ENCODE measurements around the gene TMEM203. TPM values are rescaled to one million over a fixed set of nuclear protein-coding genes. Genes with fewer than 3 reads are reported as not detected.

TMEM203 gene
- total RNA-seq, 4 donors from 2014 or later, result 21.6 to 29.1 (median 27.1) TPM

DNA sequence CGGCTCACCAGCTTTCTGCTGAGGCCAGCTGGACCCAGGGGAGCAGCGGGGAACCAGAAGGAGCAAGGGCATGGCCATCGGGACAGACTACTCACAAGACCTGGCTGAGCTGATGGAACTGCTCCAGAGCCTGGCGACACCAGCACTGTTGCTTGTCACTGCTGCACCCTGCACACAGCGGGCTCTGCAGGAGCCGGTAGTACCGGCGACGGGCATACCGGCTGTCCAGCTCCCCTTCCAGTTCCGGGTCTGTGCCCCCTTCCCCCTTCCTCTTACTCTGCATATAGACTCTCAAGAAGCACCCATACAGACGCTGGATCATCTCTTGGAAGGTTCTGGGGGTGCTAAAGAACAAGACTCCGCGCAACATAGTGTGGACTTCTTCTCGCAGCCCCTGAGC, 18.1 kb downstream of the TMEM203 start:
- no peak for DNase-seq (ENCODE audit: low spot score)
- ATAC-seq (ENCODE audit: low FRiP score), result no peak
- TF ChIP-seq, protein P1, sequence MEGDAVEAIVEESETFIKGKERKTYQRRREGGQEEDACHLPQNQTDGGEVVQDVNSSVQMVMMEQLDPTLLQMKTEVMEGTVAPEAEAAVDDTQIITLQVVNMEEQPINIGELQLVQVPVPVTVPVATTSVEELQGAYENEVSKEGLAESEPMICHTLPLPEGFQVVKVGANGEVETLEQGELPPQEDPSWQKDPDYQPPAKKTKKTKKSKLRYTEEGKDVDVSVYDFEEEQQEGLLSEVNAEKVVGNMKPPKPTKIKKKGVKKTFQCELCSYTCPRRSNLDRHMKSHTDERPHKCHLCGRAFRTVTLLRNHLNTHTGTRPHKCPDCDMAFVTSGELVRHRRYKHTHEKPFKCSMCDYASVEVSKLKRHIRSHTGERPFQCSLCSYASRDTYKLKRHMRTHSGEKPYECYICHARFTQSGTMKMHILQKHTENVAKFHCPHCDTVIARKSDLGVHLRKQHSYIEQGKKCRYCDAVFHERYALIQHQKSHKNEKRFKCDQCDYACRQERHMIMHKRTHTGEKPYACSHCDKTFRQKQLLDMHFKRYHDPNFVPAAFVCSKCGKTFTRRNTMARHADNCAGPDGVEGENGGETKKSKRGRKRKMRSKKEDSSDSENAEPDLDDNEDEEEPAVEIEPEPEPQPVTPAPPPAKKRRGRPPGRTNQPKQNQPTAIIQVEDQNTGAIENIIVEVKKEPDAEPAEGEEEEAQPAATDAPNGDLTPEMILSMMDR (IDR thresholded peaks at IDR 0.05), result no peak

DNA sequence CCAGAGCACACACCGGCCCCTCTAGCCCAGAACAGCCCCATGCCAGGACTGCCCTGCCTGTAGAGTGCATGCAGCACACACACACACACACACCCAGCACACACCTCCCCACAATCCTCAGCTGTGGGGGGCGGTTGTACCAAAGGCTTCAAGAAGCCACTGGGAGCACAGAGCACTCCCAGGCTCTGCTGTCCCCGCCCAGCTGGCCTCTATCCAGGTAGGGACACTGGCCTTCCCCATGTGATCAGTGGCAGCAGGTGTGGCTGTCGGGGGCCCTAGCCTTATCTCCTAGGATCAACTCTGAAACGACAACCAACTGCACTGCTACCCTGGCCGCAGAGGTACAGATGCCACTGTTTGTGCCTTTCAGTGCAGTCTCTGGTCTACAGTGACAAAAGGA, 19.1 kb downstream of the TMEM203 start:
- DNase-seq (ENCODE audit: low spot score) (no peak), ATAC-seq (ENCODE audit: low FRiP score) (no peak)
- TF ChIP-seq, protein P1 (IDR thresholded peaks at IDR 0.05), result no peak

DNA sequence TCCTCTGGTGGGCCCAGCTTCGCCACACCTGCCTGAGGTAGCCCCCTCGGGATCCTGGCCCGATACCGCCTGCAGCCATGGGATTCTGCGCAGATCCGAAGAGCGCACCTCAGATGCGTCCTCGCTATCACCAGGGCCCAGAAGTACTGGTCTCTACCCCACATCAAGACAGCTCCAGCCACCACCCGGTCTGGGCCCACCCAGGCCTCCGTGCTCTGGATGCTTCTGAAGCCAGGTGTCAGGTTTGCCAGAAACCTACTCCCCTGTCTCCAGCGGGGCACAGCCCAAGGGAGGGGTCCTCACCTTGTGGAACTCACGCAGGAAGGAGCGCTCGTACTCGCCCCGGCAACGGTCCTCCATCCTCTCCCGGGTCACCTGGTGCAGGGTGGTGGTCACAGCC, 19.5 kb downstream of the TMEM203 start:
- DNase-seq (ENCODE audit: low spot score), result no peak
- ATAC-seq (ENCODE audit: low FRiP score), result no peak
- TF ChIP-seq, protein P1 (IDR thresholded peaks at IDR 0.05), result no peak

DNA sequence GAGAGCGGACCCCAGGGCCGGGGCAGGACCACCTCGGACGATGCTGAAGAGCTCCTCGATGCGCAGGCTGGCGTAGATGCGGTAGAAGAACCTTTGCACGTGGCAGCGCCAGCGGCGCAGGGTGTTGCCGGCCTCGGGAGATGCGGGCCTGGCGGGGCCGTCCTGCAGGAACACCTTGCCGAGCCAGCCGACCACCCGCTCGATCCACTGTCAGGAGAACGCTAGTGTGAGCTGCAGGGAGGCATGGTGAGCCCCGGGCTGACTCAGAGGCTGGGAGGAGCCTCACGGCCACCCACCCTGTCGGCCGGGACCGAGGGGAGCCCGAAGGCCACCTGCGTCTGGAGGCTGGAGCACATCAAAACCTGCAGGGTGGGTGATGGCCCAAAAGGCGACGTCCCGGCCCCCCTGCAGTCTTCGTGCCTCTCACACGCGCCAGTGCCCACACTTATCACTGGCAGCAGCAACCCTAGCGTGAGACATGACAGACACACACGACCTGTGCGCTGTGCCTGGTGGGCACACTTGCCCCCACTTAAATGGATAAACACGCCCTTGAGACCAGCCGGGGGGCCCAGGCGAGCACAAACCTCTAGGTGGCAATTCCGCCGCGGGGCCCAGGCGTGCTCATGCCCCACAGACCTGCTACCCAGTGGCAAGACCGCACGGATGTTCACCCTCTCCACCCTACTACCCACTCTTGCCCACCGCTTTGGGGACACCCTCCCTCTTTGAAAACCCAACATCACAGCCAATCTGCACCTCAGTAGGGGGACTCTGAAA, 20.4 kb downstream of the TMEM203 start:
- TF ChIP-seq, protein P1 (IDR thresholded peaks at IDR 0.05), result no peak
- DNase-seq (ENCODE audit: low spot score) (no peak), ATAC-seq (ENCODE audit: low FRiP score) (no peak)

DNA sequence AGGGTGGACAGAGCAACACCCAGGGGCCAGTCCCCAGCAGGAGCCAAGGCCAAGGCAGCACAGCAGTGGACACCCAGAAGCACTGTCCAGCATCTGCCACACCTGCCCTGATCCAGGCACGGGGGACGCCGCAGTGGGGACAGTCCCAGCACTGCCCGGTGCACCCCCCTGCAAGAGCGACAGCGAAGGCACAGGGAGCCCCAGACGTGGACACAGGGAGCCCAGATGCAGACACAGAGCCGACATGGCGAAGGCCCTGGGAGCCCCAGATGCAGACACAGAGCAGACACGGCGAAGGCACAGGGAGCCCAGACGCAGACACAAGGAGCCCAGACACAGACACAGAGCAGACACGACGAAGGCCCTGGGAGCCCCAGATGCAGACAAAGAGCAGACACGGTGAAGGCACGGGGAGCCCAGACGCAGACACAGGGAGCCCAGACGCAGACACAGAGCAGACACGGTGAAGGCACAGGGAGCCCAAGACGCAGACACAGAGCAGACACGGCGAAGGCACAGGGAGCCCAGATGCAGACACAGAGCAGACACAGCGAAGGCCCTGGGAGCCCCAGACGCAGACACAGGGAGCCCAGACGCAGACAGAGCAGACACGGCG, 21.4 kb downstream of the TMEM203 start:
- ATAC-seq (ENCODE audit: low FRiP score) (no peak), DNase-seq (ENCODE audit: low spot score) (no peak)
- TF ChIP-seq, protein P1 (IDR thresholded peaks at IDR 0.05), result no peak

DNA sequence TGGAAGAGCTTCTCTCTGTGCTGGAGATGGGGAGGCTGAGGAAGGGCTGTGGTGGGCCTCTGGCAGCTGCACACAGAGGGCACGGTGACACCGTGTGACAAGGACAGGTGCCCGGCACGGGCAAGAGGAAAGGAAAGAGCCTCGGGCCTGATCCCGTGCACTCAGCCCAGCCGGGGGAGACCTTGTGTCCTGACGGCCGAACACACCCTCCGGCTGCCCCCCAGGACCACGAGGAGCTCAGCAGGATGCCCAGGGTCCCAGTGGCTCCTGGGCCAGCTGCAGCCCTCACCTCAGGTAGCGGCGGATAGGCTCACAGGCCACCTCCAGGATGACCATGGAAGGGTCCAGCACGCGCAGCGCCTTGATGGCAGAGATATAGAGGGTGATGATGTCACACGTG, 22.6 kb downstream of the TMEM203 start:
- ATAC-seq (ENCODE audit: low FRiP score) (no peak), DNase-seq (ENCODE audit: low spot score) (no peak)
- TF ChIP-seq, protein P1 (IDR thresholded peaks at IDR 0.05), result no peak

DNA sequence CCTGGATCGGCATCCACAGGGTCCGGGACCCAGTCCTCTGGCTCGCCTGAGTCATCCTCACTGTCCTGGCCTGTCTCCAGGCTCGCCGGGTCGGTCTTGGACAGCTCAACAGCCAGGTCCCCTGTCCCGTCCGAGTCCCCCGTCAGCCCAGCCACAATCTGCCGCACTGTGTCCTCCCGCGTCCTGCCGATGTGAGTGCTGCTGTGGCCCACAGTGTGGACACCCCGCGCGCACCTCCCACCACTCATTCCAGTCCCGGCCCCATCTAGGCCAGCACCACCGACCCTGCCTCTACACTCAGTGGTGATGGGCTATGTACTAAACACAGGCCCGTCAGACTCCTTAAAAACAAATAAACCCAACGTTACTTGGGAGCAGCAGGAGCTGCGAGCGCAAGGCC, 23.8 kb downstream of the TMEM203 start:
- no peak for DNase-seq (ENCODE audit: low spot score)
- no peak for ATAC-seq (ENCODE audit: low FRiP score)
- TF ChIP-seq, protein P1 (IDR thresholded peaks at IDR 0.05), result no peak

All from omental fat pad (tissue), 4 donors.